ENCODE results near the gene GLT6D1.

Gene GLT6D1

GRCh38 chr9:135614821-135615665 is 24.3 kb downstream of the GLT6D1 start:
- no peak overlapping the region for H3K27ac ChIP-seq
- TF ChIP-seq ZFX (IDR thresholded peaks at IDR 0.05) = no peak
- TF ChIP-seq CTCF (conservative IDR thresholded peaks at IDR 0.05) = no peak

- no peak overlapping the region for H3K27ac ChIP-seq
- TF ChIP-seq CTCF (conservative IDR thresholded peaks at IDR 0.05) (no peak), ZFX (IDR thresholded peaks at IDR 0.05) (no peak)
Measured at GRCh38 chr9:135613946-135614805, 25.2 kb downstream of the GLT6D1 start.

DNA sequence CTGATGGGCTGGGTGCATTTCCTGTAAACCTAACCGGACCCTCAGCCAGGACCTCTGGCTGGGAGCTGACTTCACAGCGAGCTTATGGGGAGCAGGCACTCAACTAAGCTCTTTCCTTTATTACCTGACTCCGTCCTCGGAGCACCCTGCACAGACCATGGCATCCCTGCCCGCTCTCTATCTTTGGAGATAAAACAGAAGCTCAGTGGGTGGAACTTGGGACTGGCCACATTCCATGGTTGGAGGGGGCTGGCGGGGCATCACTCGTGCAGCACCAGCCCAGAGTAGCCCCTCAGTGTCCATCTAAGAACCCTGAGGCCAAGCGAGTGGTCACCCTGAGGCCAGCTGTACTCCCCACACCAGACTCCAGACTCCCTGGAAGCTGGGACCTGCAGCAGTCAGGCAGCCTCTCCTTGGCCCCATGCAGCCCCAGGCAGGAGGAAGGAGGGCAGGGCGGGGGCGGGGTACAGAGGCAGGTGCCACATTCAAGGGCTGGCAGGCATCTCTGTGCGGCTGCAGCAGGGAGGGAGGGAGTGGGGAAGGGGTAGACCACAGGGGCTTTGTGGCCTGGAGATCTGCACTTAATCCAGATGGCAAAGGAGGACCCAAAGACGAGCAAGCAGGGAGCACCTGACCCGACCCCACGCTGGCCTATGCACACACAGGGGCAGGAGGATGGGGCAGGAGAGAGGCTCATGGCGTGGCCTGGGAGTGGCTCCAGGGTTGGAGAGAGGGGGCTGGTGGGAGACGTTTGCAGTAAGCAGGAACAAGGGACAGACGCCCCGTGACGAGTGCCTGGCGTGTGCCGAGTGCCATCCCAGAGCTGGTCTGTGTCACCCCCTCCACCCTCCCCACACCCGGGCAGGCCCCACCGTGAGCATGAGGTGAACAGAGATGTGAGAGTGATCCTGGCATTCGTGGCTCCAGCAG is 26.1 kb downstream of the GLT6D1 start:
- TF ChIP-seq CTCF (conservative IDR thresholded peaks at IDR 0.05) (no peak), ZFX (IDR thresholded peaks at IDR 0.05) (no peak)
- no peak overlapping the region for H3K27ac ChIP-seq

- H3K27ac ChIP-seq = no peak overlapping the region
- no peak for TF ChIP-seq CTCF (conservative IDR thresholded peaks at IDR 0.05)
- no peak for TF ChIP-seq ZFX (IDR thresholded peaks at IDR 0.05)
Measured at GRCh38 chr9:135612437-135612836, 26.9 kb downstream of the GLT6D1 start.

GRCh38 chr9:135611875-135612209 is 27.5 kb downstream of the GLT6D1 start:
- TF ChIP-seq CTCF (conservative IDR thresholded peaks at IDR 0.05) = no peak
- TF ChIP-seq ZFX (IDR thresholded peaks at IDR 0.05) = no peak
- H3K27ac ChIP-seq = no peak overlapping the region

DNA sequence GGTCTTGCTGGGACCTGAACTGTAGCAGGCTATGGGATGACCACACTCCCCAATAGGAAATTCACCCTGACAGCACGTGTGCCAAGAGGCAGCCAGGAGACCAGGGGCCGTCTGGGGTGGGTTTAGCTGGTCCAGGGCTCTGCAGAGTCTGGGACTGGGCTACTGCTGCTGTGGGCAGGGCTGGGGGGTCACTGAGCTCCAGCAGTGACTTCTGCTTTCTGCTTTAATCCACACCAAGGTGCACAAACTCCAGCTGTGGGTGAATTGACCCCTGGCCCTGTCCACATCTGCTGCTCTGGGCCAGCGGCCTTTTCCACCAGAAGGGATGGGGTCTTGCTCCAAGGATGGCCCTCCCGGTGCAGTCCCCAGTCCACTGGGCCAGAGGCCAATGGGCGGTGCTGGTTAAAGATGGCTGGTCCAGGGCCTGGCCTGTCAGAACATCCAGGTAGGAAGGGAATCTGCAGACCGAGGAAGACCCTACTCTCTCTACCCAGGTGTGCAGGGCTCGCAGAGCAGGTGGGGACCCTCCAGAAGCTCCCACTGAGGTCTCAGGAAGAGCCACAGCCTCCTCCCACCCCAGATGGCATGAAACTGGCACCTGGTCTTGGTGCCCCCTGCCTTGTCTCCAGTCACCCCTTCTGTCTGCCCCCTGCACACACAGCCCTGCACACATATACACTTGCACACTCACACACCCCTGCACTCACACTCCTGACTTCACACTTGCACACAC is 28.0 kb downstream of the GLT6D1 start:
- TF ChIP-seq CTCF (conservative IDR thresholded peaks at IDR 0.05) (no peak), ZFX (IDR thresholded peaks at IDR 0.05) (no peak)
- H3K27ac ChIP-seq = no peak overlapping the region
